Neural progenitor cell (in vitro differentiated cells): Measurements from ENCODE around the gene ANO1. TPM values are rescaled to one million over a fixed set of nuclear protein-coding genes. Genes with fewer than 3 reads are reported as not detected.
A peak's percentile ranks its signal among the peaks of the same experiment; 100 is the strongest.

ENCODE experiments used
- DNase-seq: peaks from one replicate; pipeline ENCODE4 v3.0.0-alpha.2; 2016; ENCODE audit warnings: low spot score
- H2AFZ ChIP-seq: fragments of 200-600 bp; sonication (generic); replicated peaks from 2 replicates; pipeline ENCODE4 v1.6.1; 2016; ENCODE audit warnings: antibody characterized with exemption
- H3F3A ChIP-seq: fragments of 200-600 bp; sonication (generic); 2 replicates; pipeline ENCODE4 v1.6.1; 2016; ENCODE audit warnings: antibody characterized with exemption, low read depth
- H3K27ac ChIP-seq: fragments of 200-600 bp; sonication (generic); 2 replicates; pipeline ENCODE4 v1.5.1; 2016; ENCODE audit warnings: mild to moderate bottlenecking
- H3K27me3 ChIP-seq: fragments of 200-600 bp; sonication (generic); 2 replicates; pipeline ENCODE4 v1.6.1; 2016; ENCODE audit warnings: mild to moderate bottlenecking, moderate library complexity
- H3K36me3 ChIP-seq: fragments of 200-600 bp; sonication (generic); 2 replicates; pipeline ENCODE4 v1.5.1; 2016
- H3K4me1 ChIP-seq: fragments of 200-600 bp; sonication (generic); 2 replicates; pipeline ENCODE4 v1.6.1; 2016; ENCODE audit warnings: mixed run types
- H3K4me2 ChIP-seq: fragments of 200-600 bp; sonication (generic); 2 replicates; pipeline ENCODE4 v1.6.1; 2016
- H3K4me3 ChIP-seq: fragments of 200-600 bp; sonication (generic); 2 replicates; pipeline ENCODE4 v1.5.1; 2016
- H3K79me2 ChIP-seq: fragments of 200-600 bp; sonication (generic); 2 replicates; pipeline ENCODE4 v1.6.1; 2016; ENCODE audit warnings: low read depth
- H3K9ac ChIP-seq: fragments of 200-600 bp; sonication (generic); 2 replicates; pipeline ENCODE4 v1.6.1; 2016
- H3K9me3 ChIP-seq: fragments of 200-600 bp; sonication (generic); 2 replicates; pipeline ENCODE4 v1.5.1; 2016; ENCODE audit warnings: low read depth
- H4K20me1 ChIP-seq: fragments of 200-600 bp; sonication (generic); 2 replicates; pipeline ENCODE4 v1.6.1; 2016; ENCODE audit warnings: low read depth
- H3K27ac Mint-ChIP-seq: 3 replicates; pipeline ENCODE4 v1.8.0; 2021; ENCODE audit warnings: mixed read lengths
- H3K27me3 Mint-ChIP-seq: 2 replicates; pipeline ENCODE4 v1.8.0; 2022; ENCODE audit warnings: low read depth, mild to moderate bottlenecking, inconsistent platforms, moderate library complexity, mixed read lengths; ENCODE audit not compliant: insufficient read depth
- H3K36me3 Mint-ChIP-seq: 3 replicates; pipeline ENCODE4 v1.8.0; 2021; ENCODE audit warnings: mixed read lengths
- H3K4me1 Mint-ChIP-seq: 3 replicates; pipeline ENCODE4 v1.8.0; 2021; ENCODE audit warnings: mixed read lengths
- H3K4me3 Mint-ChIP-seq: 3 replicates; pipeline ENCODE4 v1.8.0; 2021; ENCODE audit warnings: mild to moderate bottlenecking, moderate library complexity, mixed read lengths
- H3K9me3 Mint-ChIP-seq: 3 replicates; pipeline ENCODE4 v1.8.0; 2020; ENCODE audit warnings: mixed read lengths
- CTCF ChIP-seq: fragments of 200-600 bp; sonication (generic); IDR thresholded peaks from 2 replicates; pipeline ENCODE4 v1.5.1; 2017; ENCODE audit warnings: antibody characterized with exemption, mild to moderate bottlenecking
- EZH2 ChIP-seq: fragments of 200-600 bp; sonication (generic); IDR thresholded peaks from 2 replicates; pipeline ENCODE4 v1.6.1; 2017; ENCODE audit warnings: antibody characterized with exemption, mild to moderate bottlenecking, moderate library complexity
- EZH2phosphoT487 ChIP-seq: fragments of 200-600 bp; sonication (generic); IDR thresholded peaks from 2 replicates; pipeline ENCODE4 v1.6.1; 2017; ENCODE audit warnings: antibody characterized with exemption
- total RNA-seq: library from RNA; depleted of rRNA; stranded (reverse); fragments of >200 nt; gene quantifications from 2 replicates; pipeline ENCODE4 v1.2.3, GENCODE V29; 2015; ENCODE audit warnings: low replicate concordance

The ANO1 gene
- 0.19 TPM in 1 of 2 replicates, not detected in the other for total RNA-seq

DNA sequence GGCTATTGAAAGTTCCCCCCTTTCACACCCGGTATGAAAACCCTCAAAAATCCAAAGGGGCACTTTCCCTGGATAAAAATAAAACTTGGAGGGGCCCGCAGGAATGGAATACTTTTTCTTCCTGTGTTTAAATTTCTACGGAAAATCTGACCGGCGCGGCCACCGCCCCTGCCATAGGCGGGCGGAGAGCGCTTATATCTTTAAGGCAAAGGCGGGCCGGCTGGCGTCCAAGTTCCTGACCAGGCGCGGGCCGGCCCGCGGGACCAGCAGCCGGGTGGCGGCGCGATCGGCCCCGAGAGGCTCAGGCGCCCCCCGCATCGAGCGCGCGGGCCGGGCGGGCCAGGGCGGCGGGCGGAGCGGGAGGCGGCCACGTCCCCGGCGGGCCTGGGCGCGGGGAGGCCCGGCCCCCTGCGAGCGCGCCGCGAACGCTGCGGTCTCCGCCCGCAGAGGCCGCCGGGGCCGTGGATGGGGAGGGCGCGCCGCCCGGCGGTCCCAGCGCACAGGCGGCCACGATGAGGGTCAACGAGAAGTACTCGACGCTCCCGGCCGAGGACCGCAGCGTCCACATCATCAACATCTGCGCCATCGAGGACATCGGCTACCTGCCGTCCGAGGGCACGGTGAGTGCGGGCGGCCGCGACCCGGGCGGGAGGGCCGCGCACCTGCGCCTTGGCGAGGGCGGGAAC lies at the start of gene ANO1:
TSS of gene ANO1 (plus strand) at position 223 of the 686 bp plus-strand sequence. CDS start at position 513, 290 bp downstream.
- peaks cover 78% of the 10 kb centered on the region for H3K27me3 Mint-ChIP-seq
- H3K79me2 ChIP-seq = no peaks in the 10 kb centered on the region
- H3K9ac ChIP-seq = no peak within 1 kb of the TSS
- no peaks in the 10 kb centered on the region for H3F3A ChIP-seq
- H4K20me1 ChIP-seq = peaks cover 22% of the 10 kb centered on the region
- no peak within 1 kb of the TSS for H3K27ac Mint-ChIP-seq
- H3K9me3 Mint-ChIP-seq = no peaks in the 10 kb centered on the region
- no peak within 1 kb of the TSS for H3K27ac ChIP-seq
- peak within 1 kb of the TSS; percentile 67 for H3K4me3 Mint-ChIP-seq
- TF ChIP-seq CTCF (no peak), EZH2phosphoT487 (peak; percentile 90), EZH2 (peak; percentile 95)
- H3K36me3 ChIP-seq = no peaks in the 10 kb centered on the region
- H2AFZ ChIP-seq = no peak within 1 kb of the TSS
- no peaks in the 10 kb centered on the region for H3K36me3 Mint-ChIP-seq
- H3K9me3 ChIP-seq = no peaks in the 10 kb centered on the region
- H3K27me3 ChIP-seq = peaks cover 93% of the 10 kb centered on the region
- H3K4me2 ChIP-seq = peak within 1 kb of the TSS; percentile 77
- DNase-seq = peak; percentile 58
- H3K4me3 ChIP-seq = peak within 1 kb of the TSS; percentile 38
- peaks cover 7% of the 10 kb centered on the region for H3K4me1 Mint-ChIP-seq
- peaks cover 6% of the 10 kb centered on the region for H3K4me1 ChIP-seq

- TF ChIP-seq EZH2phosphoT487 = no peak
- TF ChIP-seq CTCF = no peak
- TF ChIP-seq EZH2 = no peak
These were observed 48.8 kb upstream of the ANO1 start for GRCh38 chr11:70029115-70029860.

DNA sequence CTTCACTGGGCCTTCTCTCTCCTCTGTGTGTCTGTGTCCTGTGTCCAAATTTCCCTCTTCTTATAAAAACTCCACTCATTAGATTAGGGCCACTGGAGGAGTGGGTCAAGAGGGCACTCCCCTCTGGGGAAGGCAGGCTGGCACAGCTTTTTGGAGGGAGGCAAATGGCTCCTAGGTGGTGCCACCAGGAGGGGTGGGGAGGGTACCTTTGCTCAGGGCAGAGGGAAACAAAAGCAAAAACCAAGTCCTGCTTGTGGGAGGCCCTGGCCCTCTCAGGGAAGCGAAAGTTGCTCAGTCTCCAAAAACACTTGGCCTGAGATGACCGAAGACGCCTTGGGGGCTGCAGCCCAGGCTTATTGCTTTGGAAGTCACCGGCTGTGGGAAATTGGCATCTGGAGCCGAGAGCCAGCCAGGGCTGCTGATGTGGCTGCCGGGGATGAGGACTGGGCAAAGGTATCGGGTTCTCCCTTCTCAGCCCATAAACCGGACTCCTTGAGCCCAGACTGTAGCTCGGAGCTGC lies 48.2 kb upstream of the ANO1 start:
- H3K79me2 ChIP-seq = no peaks in the 10 kb centered on the region
- no peaks in the 10 kb centered on the region for H3K9me3 Mint-ChIP-seq
- no peak overlapping the region for H2AFZ ChIP-seq
- H3K9ac ChIP-seq = no peak overlapping the region
- no peaks in the 10 kb centered on the region for H3K36me3 Mint-ChIP-seq
- no peaks in the 10 kb centered on the region for H3F3A ChIP-seq
- H3K4me3 Mint-ChIP-seq = no peak overlapping the region
- H3K4me2 ChIP-seq = no peak overlapping the region
- peaks cover 21% of the 10 kb centered on the region for H3K4me1 Mint-ChIP-seq
- peaks cover 10% of the 10 kb centered on the region for H3K27me3 Mint-ChIP-seq
- H3K27ac Mint-ChIP-seq = no peak overlapping the region
- H3K9me3 ChIP-seq = no peaks in the 10 kb centered on the region
- H3K36me3 ChIP-seq = no peaks in the 10 kb centered on the region
- TF ChIP-seq EZH2phosphoT487 (no peak), CTCF (no peak), EZH2 (no peak)
- peaks cover 5% of the 10 kb centered on the region for H3K4me1 ChIP-seq
- H3K27me3 ChIP-seq = no peaks in the 10 kb centered on the region
- no peaks in the 10 kb centered on the region for H4K20me1 ChIP-seq
- no peak overlapping the region for H3K4me3 ChIP-seq
- no peak overlapping the region for H3K27ac ChIP-seq
- no peak for DNase-seq

More at GRCh38 chr11:70029115-70029860, 48.8 kb upstream of the ANO1 start:
- Histone ChIP-seq H3K9me3 (no peaks in the 10 kb centered on the region), H3K4me2 (no peak overlapping the region), H4K20me1 (no peaks in the 10 kb centered on the region), H3K36me3 (no peaks in the 10 kb centered on the region), H3K79me2 (no peaks in the 10 kb centered on the region), H3K4me3 (no peak overlapping the region), H3F3A (no peaks in the 10 kb centered on the region), H2AFZ (no peak overlapping the region), H3K4me1 (no peaks in the 10 kb centered on the region), H3K27ac (no peak overlapping the region), H3K27me3 (no peaks in the 10 kb centered on the region), H3K9ac (no peak overlapping the region)
- DNase-seq = no peak
- no peaks in the 10 kb centered on the region for H3K36me3 Mint-ChIP-seq
- H3K27ac Mint-ChIP-seq = no peak overlapping the region
- H3K4me3 Mint-ChIP-seq = no peak overlapping the region
- H3K4me1 Mint-ChIP-seq = peaks cover 17% of the 10 kb centered on the region
- H3K9me3 Mint-ChIP-seq = no peaks in the 10 kb centered on the region
- H3K27me3 Mint-ChIP-seq = peaks cover 10% of the 10 kb centered on the region
